Activated CD8-positive, alpha-beta memory T cell treated with anti-CD3 and anti-CD28 coated beads, Interleukin-2, amount 50 U/mL, for 24 hours (primary cell): ENCODE results near the gene M1AP.

ENCODE experiments used
- DNase-seq: peaks from one replicate; pipeline ENCODE4 v3.0.0-alpha.2; 2020; ENCODE audit errors: extremely low read depth

Gene M1AP

DNA sequence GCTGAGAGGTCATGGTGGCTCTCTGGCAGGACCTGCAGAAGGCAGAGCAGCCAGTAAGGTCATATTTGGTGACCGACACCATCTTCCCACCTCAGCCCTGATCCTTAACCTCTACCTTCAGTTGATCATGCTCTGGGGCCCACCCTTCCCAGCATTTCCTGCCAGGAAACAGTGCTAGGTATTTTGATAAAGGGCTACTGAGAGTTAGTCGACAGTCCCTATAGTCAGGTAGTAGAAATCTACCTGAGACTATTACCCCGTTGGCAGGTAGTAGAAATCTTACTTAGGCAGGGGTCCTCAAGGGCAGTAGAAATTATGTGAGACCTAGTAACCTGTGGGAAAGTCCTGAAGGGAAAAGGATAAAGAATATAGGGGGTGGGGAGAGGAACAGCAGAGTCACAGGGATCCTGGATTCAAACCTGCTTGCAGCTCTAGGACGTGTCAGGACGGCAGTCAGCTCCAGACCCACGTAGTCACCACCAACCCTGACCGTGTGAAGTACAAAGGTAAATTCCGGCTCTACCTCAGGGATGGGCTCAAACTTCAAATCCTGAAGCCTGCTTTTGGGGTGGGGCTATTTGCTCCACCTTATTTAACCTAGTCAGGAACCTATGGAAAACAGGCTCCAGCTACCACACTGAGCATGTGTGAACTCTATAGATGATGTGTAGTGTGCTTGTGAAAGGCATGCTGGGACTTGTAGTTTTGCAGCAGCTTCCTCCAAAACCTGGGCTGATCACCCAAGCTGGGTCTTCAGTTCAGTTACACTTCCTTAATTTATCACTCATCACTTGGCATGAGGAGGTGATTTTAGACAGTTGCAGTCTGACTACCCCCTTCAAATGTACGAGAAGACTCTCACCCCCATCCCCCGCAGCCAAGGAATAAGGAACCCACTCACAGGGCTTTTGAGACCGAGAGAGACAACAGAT, 122.1 kb downstream of the M1AP start, which contains the start of gene DQX1:
TSS of gene DQX1 (minus strand) at position 515 of the 932 bp plus-strand sequence. CDS start at position 13, 502 bp downstream.
- no peak for DNase-seq

DNA sequence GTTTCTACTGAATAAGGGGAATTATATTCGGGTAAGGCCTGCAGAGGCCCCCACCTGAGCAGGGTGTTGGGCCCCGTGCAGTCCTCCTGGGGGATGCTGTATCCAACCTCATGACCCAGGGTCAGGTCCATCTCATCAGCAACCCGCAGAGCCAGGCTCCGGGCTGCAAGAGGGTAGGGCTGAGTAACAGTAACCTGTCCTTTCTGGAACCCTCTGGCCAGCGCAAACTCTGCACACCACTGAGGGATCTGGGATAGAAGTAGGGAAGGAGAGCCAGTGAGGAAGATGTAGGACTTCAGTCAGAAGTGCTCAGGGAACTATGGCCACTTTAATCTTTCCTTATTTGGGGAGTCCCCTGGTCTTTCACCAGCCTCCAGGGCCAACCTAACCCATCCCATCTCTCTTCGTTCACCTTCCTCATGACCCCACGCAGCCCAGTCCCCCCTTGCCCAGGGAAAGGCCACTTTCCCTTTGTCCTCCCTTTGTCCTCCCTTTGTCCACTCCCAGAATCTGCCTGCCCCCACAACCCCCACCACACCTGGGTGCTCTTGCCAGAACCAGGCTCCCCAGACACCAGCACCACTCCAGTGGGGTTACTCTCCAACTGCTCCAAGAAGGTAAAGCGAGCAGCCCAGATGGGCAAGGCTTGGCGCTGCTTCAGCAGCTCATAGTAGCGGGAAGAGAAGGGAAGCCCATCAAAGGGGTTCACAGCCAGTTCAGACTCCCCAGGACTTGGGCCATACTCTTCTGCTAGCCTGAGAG, 123.0 kb downstream of the M1AP start:
- DNase-seq: no peak

DNA sequence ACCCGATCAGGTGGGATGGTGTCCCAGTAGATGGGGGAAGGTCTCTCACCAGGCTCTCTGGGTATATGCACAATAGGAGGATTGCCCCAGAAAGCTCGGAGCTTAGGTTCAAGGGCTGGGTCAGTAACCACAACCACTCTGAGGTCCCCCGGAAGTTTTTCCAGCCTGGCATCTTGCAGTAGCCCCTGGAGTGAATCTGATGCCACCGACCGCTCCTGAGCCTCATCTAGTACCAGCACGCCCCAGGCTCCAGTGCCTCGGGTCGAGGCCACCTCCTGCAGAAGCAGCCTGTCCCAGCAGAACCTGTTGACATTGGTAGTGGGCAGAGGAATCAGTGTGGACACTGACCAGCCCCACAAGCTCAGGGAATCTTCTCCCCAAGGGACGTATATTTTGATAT, 124.1 kb downstream of the M1AP start:
- no peak for DNase-seq

DNA sequence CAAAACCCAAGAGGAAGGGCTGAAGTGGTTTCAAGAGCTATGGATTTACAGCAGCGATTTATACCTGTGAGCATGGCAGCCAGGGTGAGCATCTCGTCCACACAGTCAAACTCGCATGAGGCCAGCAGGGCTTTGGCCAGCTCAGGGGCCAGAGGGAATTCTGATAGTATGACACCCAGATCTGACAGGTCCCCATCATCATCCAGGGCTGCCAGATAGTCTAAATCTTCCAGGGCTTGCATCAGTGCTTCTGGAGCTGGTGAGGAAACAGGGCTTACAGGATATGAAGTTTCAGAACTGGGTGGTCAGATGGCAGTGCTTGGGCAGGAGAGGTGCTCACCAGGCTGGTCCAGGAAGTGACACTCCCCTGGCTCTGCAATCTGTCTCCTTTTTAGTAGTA, 125.6 kb downstream of the M1AP start:
- no peak for DNase-seq

DNA sequence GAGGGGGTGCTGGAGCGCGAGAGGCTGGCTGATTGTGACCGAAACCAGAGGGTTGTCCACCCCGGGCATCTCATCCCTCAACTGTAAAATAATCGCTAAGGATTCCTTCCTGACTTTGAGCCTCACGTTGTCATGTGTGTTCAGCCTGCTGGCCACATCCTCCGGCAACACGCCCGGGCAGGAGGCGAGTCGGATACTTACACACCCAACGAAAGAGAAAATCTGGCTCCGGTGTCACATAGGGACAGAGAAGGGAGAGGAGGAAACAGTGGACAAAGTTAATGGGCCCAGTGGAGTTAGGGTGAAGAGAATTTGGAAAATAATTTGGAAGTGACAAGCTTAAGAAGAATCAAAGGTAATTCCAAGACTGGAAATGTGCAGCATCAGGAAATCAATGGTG, 131.5 kb downstream of the M1AP start:
- DNase-seq: no peak

DNA sequence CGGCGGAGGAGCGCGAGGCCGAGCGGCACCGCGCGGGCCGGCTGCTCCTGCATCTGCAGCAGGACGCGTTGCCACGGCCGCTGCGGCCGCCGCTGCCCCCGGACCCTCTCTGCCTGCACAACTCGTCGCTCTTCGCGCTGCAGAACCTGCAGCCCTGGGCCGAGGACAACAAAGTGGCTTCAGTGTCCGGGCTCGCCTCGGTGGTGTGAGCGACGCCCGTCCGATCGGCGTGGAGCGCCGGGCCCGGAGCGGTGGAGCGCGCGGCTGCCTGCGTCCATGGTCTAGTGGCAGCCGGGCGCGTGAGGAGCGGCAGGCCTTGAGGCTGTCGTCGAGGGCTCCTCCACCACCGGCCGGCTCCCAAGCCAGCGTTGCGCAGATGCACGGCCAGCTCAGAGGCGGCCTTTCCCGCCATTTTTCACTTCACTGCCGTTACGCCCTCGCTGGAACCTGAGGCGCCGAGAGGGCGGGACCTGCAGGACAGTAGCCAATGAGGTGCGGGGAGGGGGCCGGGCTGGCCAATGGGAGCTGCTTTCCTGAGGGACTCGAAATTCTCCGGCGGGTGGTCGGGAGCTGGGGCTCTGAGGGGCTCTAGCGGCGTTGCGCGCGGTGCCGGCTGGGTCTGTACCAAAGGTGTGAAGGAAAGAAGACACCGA, 132.0 kb downstream of the M1AP start:
- peak; percentile 43 for DNase-seq

DNA sequence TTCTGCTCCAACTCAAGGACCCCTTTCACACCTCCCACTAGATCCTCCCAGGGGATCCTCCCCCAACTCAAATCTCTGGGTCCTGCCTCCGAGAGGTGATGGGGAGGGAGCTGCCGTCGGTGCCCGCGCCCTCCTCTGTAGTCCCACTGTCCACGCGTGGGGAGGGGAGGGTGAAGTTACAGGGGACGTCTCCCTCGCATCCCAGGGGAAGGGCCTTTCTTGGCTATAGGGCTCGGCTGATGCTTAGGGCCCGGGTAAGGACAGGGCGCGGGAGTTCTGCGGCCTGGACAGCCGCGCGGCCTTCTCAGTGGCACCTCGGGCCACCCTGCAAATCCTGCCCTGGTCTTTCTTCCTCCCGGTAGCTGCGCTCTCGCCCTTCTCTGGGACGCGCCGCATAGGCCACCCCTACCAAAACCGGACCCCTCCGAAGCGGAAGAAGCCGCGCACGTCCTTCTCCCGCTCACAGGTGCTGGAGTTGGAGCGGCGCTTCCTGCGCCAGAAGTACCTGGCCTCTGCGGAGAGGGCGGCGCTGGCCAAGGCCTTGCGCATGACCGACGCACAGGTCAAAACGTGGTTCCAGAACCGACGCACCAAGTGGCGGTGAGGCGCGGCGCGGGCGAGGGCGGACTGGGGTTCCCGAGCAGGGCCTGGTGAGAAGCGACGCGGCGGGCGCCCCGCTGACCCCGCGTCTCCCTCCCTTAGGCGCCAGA, 132.7 kb downstream of the M1AP start:
- no peak for DNase-seq

DNA sequence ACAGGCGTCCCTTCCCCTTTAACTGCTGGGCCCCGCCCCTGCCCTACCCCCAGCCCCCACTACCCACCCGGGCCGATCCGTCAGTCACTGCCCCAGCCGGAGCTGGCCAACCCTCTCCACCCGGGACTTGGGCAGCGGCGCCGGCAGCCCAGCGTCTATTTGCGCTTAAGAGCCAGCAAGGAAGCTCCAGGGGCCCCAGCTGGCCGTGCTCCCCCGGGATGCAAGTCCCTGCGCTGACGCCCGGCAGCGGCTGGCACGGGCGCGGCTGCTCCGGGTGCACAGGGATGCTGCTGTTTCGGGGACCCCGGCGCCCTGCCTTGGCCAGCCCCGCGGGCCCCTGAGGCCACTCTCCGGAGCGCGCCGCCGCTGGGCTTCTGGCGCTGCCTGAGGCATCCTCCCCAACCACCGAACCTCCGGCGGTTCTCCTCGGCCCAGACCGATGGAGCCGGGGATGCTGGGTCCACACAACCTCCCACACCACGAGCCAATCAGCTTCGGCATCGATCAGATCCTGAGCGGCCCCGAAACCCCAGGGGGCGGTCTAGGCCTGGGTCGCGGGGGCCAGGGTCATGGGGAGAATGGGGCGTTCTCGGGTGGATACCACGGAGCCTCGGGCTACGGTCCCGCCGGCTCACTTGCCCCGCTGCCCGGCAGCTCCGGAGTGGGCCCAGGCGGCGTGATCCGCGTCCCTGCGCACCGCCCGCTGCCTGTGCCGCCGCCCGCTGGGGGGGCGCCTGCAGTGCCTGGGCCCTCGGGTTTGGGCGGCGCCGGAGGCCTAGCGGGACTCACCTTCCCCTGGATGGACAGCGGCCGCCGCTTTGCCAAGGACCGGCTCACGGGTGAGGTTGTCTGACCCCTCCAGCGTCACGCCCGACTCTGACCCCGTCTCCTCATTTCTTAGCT, 133.5 kb downstream of the M1AP start, which contains the start of gene TLX2:
TSS of gene TLX2 (plus strand) at position 83 of the 903 bp plus-strand sequence. CDS start at position 440, 357 bp downstream.
- no peak for DNase-seq

DNA sequence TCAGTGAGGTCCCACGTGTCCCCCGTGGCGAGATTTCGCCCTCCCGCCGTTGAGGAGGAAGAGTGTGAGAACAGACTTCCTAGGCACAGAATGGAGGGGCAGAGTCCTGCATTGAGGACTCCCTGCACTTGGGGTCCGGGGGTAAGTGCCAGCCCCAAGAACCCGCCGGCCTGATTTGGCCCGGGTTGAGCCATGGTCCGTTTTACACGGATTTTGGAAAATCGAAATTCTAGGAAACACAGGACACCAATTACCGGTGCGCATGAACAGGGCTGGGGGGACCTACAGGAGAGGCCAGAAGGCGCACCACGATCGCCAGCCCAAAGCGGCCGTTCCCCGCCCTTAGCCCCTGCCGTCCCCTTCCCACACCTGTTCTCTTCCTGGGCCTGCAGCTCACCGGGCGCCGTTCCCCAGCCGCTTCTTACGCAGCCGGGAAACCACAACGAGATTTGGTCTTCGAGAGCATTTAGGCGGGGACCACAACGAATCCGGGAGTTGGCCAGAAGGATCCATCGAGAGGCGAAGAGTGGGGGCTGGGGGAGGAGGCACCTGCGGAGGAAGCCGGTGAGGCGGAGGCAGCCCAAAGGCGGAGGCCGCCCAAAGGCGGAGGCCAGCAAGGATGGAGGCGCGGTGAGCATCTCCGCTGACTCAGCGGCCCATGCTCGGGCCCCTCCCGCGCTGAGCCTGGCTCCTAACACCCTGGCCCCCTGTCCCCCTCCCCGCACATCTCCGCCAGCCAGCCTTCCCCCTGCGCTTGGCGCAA, 134.3 kb downstream of the M1AP start:
- DNase-seq: no peak

DNA sequence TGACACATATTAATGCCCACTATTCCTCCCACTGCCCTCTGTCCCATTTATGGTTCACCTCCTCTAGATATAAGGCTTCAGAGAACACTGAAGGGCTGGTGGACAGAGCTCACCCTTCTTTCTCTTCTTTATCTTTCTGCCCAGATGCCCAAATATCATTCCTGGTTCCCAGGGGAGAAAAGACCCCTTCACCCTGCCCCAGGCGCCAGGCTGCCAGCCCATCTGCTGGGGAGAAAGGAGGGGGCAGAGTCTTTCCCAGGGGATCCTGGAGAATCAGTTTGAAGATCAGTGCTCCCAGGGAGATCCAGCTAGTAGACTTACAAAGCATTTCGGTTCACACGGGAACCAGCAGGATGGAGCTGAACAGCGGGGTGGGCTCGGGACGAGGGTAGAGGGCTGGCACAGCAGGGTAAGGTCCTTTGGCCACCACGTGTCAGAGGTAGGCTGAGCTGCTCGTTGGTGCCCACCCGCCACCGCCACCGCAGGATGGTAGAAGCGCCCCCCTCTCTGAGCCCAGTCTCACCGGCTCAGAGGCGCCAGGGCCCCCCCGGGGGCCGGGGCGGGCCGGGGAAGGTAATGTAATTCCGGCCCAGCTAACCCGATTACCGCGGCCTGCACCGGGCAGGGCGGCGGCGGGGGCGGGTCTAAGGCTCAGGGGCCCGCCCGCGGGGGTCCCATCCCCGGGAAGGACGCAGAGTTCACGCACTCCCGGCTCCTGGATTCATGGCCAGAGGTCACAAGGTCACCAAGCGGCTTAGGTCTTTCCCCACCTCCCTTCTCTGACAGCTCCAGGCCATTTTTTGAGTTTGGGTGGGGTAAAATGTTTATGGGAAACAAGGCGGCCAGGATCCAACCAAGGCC, 135.2 kb downstream of the M1AP start:
- no peak for DNase-seq

DNA sequence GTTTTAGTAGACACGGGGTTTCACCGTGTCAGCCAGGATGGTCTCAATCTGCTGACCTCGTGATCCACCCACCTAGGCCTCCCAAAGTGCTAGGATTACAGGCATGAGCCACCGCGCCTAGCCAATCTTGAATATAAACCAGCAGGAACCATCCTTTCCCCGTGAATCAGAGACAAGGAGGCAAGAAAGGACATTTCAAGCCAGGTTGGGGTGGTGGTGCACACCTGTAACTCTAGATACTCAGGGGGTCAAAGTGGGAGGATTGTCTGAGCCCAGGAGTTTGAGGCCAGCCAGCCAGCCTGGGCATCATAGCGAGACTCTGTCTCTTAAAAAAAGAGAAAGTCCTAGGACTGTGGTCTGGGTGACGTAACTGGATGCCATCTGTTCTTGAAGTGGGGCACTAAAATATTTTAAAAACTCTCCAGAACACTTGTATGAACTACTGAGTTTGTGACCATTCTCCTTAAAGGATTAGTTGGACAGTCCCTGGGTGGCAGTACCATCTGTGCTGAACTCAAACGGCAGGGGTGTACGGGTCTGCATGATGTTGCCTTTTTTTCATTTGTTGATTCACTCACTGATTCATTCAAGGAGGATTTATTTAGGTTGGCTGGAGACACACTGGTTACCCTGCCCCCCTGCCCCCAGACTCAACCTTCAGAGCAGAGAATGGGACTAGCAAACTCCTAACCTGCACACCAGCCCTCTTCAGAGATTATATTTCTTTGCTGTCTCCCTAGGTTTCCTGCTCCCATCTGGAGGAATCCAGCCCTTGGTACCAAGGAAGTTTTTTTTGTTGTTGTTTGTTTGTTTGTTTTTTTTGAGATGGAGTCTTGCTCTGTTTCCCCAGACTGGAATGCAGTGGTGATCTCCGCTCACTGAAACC, 136.8 kb downstream of the M1AP start:
- no peak for DNase-seq

DNA sequence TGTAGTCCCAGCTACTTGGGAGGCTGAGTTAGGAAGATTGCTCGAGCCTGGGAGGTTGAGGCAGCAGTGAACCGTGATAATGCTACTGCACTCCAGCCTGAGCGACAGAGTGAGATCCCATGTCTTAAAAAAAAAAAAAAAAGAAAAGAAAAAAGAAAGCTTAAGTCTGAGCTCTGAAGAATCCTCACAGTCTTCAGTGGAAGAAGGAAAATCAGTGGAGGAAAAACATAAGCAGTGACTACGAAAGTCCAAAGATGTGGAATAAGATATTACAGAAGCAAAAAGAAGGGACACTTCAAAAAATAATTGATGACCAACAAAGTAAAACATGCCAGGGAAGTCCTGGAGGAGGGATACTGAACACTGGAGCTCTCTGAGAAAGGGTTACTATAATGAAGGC, 137.9 kb downstream of the M1AP start:
- no peak for DNase-seq

DNA sequence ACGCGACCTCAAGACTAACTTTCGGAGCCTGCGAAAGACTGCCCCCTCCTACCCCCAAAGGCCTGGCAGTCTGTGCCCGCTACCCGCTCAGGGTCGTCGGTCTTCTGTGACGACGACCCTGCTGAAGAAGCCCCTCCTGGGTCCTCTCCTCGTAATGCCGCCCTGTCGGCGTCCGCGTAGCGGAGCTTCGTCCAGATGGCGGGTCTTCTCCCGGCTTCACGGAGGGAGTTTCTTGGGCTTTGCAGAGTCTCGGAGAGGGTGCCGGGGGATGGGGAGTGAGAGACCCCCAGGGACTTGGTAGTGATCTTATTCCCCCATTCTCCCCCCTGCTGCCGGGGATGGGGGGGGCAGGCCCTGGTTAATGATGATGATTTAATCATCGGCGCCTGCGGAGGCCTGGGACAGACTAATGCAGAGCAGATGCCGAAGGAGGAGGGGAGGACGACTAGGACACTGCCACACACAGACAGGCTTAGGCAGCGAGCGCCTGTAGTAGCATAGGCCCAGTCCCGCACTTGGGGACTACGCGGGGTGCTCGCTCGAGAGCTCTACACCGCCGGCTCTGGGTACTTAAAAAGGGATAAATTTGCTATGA, 140.1 kb downstream of the M1AP start:
- DNase-seq: no peak
